ENCODE measurements around the gene SPR.

SPR gene

DNA sequence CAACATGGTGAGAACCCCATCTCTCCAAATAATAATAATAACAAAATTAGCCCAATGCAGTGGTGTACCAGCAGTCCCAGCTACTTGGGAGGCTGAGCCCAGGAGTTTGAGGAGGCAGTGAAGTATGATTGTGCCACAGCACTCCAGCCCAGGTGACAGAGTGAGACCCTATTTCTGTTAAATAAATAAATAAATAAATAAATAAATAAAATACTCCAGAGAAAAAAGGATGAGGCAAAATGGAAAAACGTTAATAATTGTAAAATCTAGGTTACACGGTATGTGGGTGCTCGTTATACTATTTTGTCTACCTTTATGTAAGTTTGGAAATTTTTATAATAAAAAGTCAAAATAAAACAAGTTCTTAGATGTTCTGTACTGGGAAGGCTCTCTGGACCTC lies 21.5 kb downstream of the SPR start:
- no peak overlapping the region for H3K4me3 ChIP-seq (ENCODE audit: low read depth, low read length)
- H3K36me3 ChIP-seq (ENCODE audit: control insufficient read depth, insufficient read depth, low read length) = no peaks in the 10 kb centered on the region
- no peaks in the 10 kb centered on the region for H3K9me3 ChIP-seq (ENCODE audit: control insufficient read depth, insufficient read depth, low read length)
- H3K4me1 ChIP-seq (ENCODE audit: control insufficient read depth, insufficient read depth, low read length) = no peaks in the 10 kb centered on the region
- no peak overlapping the region for H3K9ac ChIP-seq (ENCODE audit: low read depth, low read length)
- peaks cover 58% of the 10 kb centered on the region for H3K27me3 ChIP-seq (ENCODE audit: control insufficient read depth, insufficient read depth, low read length)

GRCh38 chr2:72911256-72911655 lies 24.0 kb downstream of the SPR start:
- no peak overlapping the region for H3K4me3 ChIP-seq (ENCODE audit: low read depth, low read length)
- H3K27me3 ChIP-seq (ENCODE audit: control insufficient read depth, insufficient read depth, low read length) = peaks cover 79% of the 10 kb centered on the region
- H3K9me3 ChIP-seq (ENCODE audit: control insufficient read depth, insufficient read depth, low read length) = no peaks in the 10 kb centered on the region
- H3K4me1 ChIP-seq (ENCODE audit: control insufficient read depth, insufficient read depth, low read length) = peaks cover 7% of the 10 kb centered on the region
- H3K36me3 ChIP-seq (ENCODE audit: control insufficient read depth, insufficient read depth, low read length) = no peaks in the 10 kb centered on the region
- no peak overlapping the region for H3K9ac ChIP-seq (ENCODE audit: low read depth, low read length)

- H3K9me3 ChIP-seq (ENCODE audit: control insufficient read depth, insufficient read depth, low read length) = no peaks in the 10 kb centered on the region
- no peak overlapping the region for H3K9ac ChIP-seq (ENCODE audit: low read depth, low read length)
- H3K4me3 ChIP-seq (ENCODE audit: low read depth, low read length) = peak overlapping the region; percentile 9
- H3K36me3 ChIP-seq (ENCODE audit: control insufficient read depth, insufficient read depth, low read length) = no peaks in the 10 kb centered on the region
- peaks cover 90% of the 10 kb centered on the region for H3K27me3 ChIP-seq (ENCODE audit: control insufficient read depth, insufficient read depth, low read length)
- H3K4me1 ChIP-seq (ENCODE audit: control insufficient read depth, insufficient read depth, low read length) = peaks cover 7% of the 10 kb centered on the region
Measured at GRCh38 chr2:72913486-72914205, 26.4 kb downstream of the SPR start.

DNA sequence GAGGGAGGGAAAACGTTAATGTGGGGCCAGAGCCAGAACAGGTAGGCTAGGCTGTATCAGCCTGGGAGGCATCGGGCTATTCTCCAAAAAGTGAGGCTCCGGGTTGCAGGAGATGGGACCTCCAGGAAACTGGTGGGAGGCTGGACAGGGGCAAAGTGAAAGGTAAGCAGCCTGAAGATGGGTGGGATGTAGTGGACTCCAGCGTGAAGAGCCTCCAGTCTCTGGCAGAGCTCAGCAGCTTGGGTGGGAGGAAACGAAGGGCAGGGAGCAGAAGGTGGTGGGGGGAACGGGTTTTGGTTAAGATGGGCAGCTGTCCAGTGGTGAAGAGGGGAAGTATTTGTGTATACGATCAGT lies 27.0 kb downstream of the SPR start:
- Histone ChIP-seq H3K4me3 (ENCODE audit: low read depth, low read length) (no peak overlapping the region), H3K36me3 (ENCODE audit: control insufficient read depth, insufficient read depth, low read length) (no peaks in the 10 kb centered on the region), H3K9me3 (ENCODE audit: control insufficient read depth, insufficient read depth, low read length) (no peaks in the 10 kb centered on the region), H3K9ac (ENCODE audit: low read depth, low read length) (no peak overlapping the region), H3K27me3 (ENCODE audit: control insufficient read depth, insufficient read depth, low read length) (peaks cover 92% of the 10 kb centered on the region), H3K4me1 (ENCODE audit: control insufficient read depth, insufficient read depth, low read length) (peaks cover 9% of the 10 kb centered on the region)

DNA sequence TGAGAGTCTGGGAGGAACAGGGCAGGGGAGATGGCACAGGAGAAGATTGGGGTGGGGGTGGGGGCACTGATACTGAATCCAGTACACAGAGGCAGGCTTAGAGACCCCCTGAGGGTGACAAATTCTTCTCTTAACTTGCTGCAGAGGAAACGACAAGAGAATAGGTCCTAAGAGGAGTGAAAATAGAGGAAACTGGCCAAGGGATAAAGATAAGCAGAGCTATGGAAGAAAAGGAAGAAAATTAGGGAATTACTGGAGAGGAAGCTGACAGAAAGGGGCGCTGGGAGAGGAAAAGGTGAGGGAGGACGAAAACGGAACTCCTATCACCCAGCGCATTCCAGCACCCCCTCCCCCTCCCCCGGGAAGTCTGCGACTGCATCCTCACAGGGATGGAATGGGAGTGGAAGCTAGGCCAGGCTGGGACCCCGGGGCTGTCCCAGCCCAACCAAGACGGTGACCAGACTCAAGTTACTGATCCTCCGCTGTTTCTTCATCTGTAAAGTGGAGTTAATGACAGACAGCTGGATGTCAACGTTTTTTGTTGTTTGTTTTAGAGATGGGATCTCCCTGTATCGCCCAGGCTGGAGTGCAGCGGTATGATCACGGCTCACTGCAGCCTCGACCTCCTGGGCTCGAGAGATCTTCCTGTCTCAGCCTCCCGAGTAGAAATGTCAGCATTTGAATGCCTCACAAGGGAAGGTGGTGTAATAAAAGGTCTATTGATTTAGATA lies 27.5 kb downstream of the SPR start:
- Histone ChIP-seq H3K4me1 (ENCODE audit: control insufficient read depth, insufficient read depth, low read length) (peaks cover 9% of the 10 kb centered on the region), H3K4me3 (ENCODE audit: low read depth, low read length) (peak overlapping the region; percentile 46), H3K9me3 (ENCODE audit: control insufficient read depth, insufficient read depth, low read length) (no peaks in the 10 kb centered on the region), H3K27me3 (ENCODE audit: control insufficient read depth, insufficient read depth, low read length) (peaks cover 92% of the 10 kb centered on the region), H3K9ac (ENCODE audit: low read depth, low read length) (no peak overlapping the region), H3K36me3 (ENCODE audit: control insufficient read depth, insufficient read depth, low read length) (no peaks in the 10 kb centered on the region)

GRCh38 chr2:72915320-72915906 lies 28.2 kb downstream of the SPR start:
- Histone ChIP-seq H3K27me3 (ENCODE audit: control insufficient read depth, insufficient read depth, low read length) (peaks cover 92% of the 10 kb centered on the region), H3K4me3 (ENCODE audit: low read depth, low read length) (peak overlapping the region; percentile 46), H3K9ac (ENCODE audit: low read depth, low read length) (no peak overlapping the region)

DNA sequence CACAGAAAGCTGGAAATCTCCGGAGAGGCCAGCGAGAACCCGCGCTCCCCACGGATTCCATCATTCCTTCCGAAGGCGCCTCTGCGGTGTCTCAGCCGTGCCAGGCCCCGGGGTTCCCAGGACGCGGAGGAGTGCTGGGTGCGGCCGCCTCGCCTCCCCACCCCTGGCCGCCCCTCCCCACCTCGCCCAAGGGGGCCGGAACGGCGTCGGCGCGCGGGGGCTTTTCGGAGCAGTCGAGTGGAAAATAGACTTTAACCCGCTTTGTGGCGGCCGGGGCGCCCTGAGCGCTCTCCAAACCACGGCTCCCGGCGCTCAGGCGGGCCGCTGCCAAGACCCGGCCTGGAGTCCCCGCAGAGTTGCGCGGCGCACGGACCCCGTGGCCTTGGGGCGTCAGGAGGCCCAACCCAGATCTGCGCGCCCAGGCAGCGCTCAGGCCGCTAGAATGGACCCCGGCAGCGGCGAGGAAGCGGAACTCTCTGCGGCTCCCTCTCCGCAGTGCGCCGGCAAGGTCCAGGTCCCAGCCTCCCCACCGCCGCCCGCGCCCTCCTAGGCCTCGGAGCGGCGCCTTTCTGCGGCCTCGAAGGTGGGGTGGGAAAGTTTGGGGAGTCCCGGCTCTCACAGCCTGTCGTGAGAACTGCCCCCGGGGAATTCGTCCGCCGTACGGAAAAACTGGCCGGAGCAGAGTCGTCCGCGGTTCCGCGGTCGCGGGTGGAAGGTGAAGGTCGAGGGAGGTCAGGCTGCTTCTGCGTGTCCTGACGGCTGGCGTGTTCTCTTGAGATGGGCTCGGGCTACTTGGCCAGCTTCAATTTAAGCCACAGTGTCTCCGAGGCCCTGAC lies 28.9 kb downstream of the SPR start:
- Histone ChIP-seq H3K27me3 (ENCODE audit: control insufficient read depth, insufficient read depth, low read length) (peaks cover 92% of the 10 kb centered on the region), H3K9me3 (ENCODE audit: control insufficient read depth, insufficient read depth, low read length) (no peaks in the 10 kb centered on the region), H3K9ac (ENCODE audit: low read depth, low read length) (no peak overlapping the region), H3K4me1 (ENCODE audit: control insufficient read depth, insufficient read depth, low read length) (peaks cover 9% of the 10 kb centered on the region), H3K36me3 (ENCODE audit: control insufficient read depth, insufficient read depth, low read length) (no peaks in the 10 kb centered on the region), H3K4me3 (ENCODE audit: low read depth, low read length) (peak overlapping the region; percentile 75)

More at GRCh38 chr2:72915320-72915906, 28.2 kb downstream of the SPR start:
- H3K9me3 ChIP-seq (ENCODE audit: control insufficient read depth, insufficient read depth, low read length) = no peaks in the 10 kb centered on the region
- H3K4me1 ChIP-seq (ENCODE audit: control insufficient read depth, insufficient read depth, low read length) = peaks cover 9% of the 10 kb centered on the region
- H3K36me3 ChIP-seq (ENCODE audit: control insufficient read depth, insufficient read depth, low read length) = no peaks in the 10 kb centered on the region

DNA sequence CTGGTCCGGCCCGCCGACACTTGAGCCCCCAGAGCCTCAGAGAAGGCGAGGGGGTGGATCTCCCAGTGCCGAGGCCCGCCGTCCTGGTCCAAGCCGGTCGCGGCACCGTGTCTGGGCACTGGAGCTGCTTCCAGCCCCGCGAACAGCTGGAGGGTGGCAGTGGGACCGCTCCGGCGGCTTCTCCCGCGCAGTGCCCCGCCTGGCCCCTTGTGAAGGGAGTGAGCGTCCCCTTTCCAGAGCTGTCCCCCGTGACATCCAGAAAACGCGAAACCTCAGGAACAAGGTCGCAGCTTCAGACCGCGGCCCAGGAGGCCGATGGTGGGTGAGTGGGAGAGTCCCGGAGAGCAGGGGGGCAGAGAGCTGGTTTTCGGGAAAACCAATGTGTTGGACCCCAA lies 29.5 kb downstream of the SPR start:
- H3K36me3 ChIP-seq (ENCODE audit: control insufficient read depth, insufficient read depth, low read length) = no peaks in the 10 kb centered on the region
- H3K4me1 ChIP-seq (ENCODE audit: control insufficient read depth, insufficient read depth, low read length) = peaks cover 9% of the 10 kb centered on the region
- H3K9ac ChIP-seq (ENCODE audit: low read depth, low read length) = no peak overlapping the region
- H3K9me3 ChIP-seq (ENCODE audit: control insufficient read depth, insufficient read depth, low read length) = no peaks in the 10 kb centered on the region
- H3K4me3 ChIP-seq (ENCODE audit: low read depth, low read length) = peak overlapping the region; percentile 75
- H3K27me3 ChIP-seq (ENCODE audit: control insufficient read depth, insufficient read depth, low read length) = peaks cover 92% of the 10 kb centered on the region

DNA sequence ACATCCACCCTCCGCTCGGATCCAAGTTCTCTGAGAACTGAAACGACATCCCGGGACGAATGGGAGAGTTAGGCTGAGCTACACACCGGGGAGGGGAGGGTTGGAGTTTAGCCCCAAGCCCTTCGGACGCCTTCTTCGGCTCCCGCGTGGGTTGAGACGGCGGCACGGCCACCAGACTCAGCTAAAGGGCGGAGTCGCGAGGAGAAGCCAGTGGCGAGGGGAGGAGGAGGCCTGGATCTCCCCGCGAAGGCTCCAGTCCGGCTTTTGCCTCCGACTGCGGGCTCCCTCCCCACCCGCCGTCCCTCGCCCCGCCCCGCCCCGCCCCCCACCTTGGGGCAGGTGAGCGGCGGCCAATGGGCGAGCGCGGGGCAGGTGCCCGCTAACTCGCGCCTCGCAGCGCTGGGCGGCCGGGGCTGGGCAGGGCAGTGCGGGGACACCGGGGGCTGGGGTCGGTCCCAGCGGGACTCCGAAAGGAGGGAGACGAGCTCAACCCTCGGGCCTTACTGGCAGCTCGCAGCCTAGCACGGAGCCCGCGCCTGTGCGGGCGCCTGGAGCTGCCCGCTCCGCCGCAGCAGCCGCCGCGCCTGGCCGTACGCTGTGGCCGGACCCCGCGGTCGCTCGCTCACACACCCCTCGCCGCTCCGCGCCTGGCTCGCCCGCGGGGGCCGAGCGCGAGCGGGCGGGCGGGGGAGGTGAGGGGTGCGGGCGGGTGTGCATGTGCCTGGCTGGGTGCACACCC lies 30.1 kb downstream of the SPR start, which contains the start of gene EMX1:
Gene EMX1, plus strand, starts transcription at position 382 of the 739 bp plus-strand sequence. Its CDS starts 334 bp downstream, at position 716.
- Histone ChIP-seq H3K27me3 (ENCODE audit: control insufficient read depth, insufficient read depth, low read length) (peaks cover 92% of the 10 kb centered on the region), H3K36me3 (ENCODE audit: control insufficient read depth, insufficient read depth, low read length) (no peaks in the 10 kb centered on the region), H3K9ac (ENCODE audit: low read depth, low read length) (no peak within 1 kb of the TSS), H3K4me1 (ENCODE audit: control insufficient read depth, insufficient read depth, low read length) (peaks cover 9% of the 10 kb centered on the region), H3K4me3 (ENCODE audit: low read depth, low read length) (peak within 1 kb of the TSS; percentile 75), H3K9me3 (ENCODE audit: control insufficient read depth, insufficient read depth, low read length) (no peaks in the 10 kb centered on the region)

- Histone ChIP-seq H3K4me1 (ENCODE audit: control insufficient read depth, insufficient read depth, low read length) (peaks cover 9% of the 10 kb centered on the region), H3K27me3 (ENCODE audit: control insufficient read depth, insufficient read depth, low read length) (peaks cover 92% of the 10 kb centered on the region), H3K9me3 (ENCODE audit: control insufficient read depth, insufficient read depth, low read length) (no peaks in the 10 kb centered on the region), H3K36me3 (ENCODE audit: control insufficient read depth, insufficient read depth, low read length) (no peaks in the 10 kb centered on the region), H3K9ac (ENCODE audit: low read depth, low read length) (no peak overlapping the region), H3K4me3 (ENCODE audit: low read depth, low read length) (peak overlapping the region; percentile 49)
Measured at GRCh38 chr2:72917877-72918553, 30.8 kb downstream of the SPR start.
